ENCODE measurements around the gene FLVCR1.
"Not testable (repeated sequence)": the region's sequence is repeated elsewhere in the genome, so short reads cannot be mapped to it uniquely, and the experiment has no call there.

FLVCR1 gene

DNA sequence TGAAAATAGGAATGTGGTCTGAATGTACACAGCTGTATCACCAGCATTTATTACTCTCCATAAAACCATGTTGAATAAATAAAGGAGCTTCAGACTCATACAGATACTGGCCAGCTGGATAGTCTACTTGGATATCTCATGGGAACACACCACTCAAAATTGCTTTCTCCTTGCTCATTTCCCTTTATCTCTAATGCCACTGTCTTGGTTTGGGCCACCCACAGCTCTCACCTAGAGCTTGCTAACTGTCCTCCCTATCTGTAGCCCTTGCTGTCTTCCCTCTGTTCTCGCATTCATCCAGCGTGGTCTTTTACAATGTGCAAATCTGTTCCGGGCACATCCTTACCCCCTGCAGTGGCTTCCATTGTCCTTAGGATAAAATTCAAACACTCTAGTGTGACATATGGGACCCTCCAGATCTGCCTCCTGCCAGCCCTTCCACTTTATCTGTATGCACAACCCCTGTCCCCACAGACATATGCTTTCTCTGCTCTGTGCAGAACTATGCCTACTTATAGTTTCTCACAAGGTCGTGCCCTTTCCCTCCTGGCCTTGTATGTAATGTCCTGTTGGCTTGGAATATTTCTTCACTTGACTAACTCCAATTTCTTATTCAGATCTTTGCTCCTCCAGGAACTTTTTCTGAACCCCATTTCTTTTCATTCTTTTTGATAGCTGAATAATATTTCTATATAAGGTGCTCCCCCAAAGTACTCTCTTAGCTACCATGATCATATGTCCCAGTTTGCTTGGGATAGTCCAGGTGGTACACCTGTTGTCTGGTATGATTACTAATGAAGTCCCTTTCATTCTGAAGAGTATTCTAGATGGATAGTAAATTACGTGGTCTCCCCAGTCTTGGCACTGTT lies 2.9 kb downstream of the FLVCR1 start:
- DNase-seq, result no peak

DNA sequence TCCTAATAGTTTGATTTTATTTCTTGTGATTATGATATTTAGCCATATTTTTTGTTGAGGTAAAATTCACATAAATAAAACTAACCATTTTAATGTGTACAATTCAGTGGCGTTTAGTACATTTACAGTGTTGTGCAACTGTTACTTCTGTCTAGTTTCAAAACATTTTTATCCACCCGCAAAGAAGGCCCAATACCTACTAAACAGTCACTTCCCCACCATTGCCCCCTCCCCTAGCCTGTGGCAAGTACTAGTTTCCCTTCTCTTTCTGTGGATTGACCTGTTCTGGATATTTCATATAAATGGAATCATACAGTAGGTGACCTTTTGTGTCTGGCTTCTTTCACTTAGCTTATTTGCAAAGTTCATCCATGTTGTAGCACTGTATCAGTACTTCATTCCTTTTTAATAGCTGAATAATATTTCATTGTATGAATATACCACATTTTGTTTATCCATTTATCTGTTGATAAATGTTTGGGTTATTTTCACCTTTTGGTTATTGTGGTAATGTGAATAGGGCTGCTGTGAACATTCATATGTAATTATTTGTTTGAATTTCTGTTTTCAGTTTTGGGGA lies 4.1 kb downstream of the FLVCR1 start:
- DNase-seq, result peak; percentile 36

DNA sequence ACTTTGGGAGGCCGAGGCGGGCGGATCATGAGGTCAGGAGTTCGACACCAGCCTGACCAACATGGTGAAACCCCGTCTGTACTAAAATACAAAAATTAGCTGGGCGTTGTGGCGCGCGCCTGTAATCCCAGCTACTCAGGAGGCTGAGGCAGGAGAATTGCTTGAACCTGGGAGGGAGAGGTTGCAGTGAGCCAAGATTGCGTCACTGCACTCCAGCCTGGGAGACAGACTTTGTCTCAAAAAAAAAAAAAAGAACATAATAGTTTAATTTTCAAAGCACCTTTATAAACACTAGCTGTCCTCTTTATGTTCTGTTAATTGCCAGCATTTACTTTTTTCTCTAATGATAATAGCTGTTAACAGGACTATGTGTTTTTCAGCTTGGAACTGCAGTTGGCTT lies 5.3 kb downstream of the FLVCR1 start:
- DNase-seq, result not testable (repeated sequence)

DNA sequence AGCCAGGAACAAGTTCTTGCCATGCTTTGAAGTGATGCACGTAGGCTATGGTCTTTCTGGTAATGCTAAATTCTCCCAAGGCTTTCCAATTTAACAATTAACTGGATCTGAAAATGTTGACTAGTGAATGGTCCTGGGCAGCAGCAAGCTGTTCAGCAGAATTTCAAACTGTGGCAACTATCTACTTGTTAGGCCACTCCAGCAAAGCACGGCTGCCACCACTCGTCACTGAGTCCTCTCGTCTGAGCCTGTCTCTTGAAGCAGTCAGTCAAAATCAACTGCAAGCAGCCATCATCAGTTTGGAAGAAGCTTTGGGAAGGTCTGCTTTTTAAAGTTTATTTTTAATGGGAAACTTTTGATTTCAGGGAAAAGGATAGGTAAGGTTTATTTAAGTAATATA lies 6.1 kb downstream of the FLVCR1 start:
- DNase-seq, result no peak

DNA sequence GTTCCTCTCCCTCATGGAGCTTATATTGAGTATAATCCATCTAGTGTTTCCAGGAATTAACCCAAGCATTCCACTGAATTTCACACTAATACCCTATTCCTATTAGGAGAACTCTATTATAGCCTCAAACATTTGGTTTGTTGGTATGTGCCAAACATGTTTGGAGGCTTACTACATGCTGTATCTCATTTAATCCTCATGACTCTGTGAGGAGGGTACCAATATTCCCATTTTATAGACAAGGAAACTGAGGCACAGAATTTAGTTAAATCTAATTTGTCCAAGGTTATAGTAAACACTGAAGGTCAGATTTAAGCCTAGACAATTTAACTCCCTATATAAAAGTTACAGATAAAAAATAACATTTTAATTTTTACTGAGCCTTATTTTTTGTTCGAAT lies 9.1 kb downstream of the FLVCR1 start:
- DNase-seq, result no peak

DNA sequence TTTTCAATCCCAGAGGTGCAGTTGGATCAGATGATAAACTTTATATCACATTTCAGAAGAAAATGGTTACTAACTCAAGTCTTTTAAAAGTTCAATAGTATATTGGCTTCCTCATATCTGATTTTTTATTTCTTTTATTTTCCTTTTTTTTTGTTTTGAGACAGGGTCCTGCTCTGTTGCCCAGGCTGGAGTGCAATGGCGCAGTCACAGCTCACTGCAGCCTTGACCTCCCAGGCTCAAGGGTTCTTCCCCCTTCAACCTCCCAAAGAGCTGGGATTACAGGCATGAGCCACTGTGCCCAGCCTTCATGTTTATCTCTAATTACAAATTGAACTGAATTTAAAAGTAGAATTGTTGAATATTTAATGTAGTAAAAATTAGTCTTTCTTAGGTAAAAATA lies 13.9 kb downstream of the FLVCR1 start:
- DNase-seq, result no peak

DNA sequence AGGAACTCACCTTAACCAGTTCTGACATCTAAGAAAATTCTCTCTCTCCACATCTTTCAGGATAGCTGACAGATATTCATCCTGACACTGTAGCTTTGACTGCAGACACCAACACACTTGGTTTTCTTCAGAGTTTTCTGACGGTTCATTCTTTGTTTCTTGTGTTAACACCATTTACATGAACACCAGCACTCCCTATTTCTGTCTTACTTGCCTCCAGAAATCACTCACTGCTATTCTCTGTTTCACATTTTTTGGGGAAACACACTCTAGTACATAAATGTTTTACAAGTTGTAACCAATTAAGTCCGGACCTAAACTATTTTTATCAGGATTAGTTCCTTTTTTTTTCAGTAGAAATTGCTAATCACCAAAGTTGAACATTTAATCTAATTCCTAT lies 15.4 kb downstream of the FLVCR1 start:
- DNase-seq, result no peak

DNA sequence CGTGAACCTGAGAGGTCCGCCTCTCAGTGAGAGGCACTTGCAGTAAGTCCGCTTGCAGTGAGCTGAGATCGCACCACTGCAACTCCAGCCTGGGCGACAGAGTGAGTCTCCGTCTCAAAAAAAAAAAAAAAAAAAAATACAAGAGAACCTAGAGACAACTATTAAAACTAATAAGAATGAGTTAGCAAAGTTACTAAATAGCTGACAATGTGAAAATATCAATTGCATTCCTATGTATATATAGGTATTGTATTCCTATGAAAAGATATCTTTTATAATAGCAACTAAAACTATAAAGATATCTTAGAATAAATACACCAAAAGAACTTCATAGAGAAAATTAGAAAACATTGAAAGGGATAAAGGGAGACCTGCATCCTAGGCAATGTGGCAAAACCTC lies 20.3 kb downstream of the FLVCR1 start:
- no peak for DNase-seq

DNA sequence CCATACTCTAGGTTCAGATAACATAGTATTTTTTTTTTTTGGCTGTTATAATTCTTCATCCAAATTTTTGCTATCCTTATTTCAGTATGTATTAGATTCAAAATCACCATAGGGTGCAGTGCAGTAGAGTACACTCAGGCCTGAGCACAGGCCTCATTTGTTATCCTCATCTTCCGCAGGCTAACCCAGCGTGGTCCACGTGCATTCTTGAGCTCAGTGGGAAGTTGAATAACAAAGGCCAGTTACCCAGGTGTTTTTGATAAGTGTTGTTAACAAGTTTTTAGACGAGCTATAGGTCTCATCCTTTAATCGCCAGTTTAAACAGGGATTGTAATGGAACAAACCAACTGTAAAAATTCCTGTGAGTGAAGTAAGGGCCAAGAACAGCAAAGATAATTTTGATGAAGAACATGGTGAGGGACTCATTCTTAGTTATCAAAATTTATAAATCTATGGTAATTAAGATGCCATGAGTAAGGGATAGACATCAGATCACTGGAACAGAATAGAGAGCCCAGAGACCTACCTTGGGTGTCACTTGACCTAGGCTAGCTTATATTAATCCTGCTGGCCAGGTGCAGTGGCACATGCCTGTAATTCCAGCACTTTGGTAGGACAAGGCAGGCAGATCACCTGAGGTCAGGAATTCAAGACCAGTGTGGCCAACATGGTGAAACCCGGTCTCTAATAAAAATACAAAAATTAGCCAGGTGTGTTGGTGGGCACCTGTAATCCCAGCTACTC lies 22.0 kb downstream of the FLVCR1 start:
- no peak for DNase-seq

DNA sequence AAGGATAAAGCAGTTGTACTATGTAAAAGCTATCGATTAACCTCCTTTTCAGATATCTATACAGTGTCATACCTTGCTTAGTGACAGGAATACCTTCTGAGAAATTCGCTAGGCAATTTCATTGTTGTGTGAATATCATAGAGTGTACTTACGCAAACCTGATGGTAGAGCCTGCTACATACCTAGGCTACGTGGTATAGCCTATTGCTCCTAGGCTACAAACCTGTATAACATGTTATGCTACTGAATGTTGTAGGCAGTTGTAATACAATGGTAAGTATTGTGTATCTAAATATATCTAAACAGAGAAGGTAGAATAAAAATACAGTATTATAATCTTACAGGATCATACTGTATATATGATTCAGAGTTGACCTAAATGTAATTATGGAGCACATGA lies 26.5 kb downstream of the FLVCR1 start:
- no peak for DNase-seq

DNA sequence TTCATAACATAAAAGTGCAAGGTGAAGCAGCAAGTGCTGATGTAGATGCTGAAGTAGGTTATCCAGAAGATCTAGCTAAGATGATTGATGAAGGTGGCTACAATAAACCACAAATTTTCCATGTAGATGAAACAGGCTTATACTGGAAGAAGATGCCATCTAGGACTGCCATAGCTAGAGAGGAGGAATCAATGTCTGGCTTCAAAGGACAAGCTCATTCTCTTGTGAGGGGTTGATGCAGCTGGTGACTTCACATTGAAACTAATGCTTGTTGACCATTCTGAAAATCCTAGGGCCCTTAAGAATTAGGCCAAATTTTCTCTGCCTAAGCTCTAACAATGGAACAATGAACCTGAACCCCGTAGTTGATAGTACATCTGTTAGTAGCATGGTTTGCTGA lies 34.0 kb downstream of the FLVCR1 start:
- DNase-seq, result no peak

DNA sequence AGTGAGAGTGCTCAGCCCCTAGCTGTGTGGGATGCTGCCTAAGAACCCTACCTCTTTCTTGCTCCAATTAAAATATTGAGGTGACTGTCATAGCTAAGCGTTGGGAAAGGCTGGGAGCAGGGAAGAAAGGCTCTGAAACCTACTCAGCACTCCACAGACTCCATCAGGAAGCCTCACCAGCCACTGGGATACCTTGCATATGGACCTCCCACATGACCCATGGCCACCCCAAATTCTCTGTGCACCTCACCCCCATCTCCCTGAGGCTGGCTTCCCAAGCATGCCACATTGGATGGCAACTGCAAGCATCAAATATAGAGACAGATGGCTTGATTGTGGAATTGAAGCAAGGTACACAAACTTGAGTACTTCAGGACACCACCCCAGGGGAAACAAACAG lies 41.8 kb downstream of the FLVCR1 start:
- no peak for DNase-seq

DNA sequence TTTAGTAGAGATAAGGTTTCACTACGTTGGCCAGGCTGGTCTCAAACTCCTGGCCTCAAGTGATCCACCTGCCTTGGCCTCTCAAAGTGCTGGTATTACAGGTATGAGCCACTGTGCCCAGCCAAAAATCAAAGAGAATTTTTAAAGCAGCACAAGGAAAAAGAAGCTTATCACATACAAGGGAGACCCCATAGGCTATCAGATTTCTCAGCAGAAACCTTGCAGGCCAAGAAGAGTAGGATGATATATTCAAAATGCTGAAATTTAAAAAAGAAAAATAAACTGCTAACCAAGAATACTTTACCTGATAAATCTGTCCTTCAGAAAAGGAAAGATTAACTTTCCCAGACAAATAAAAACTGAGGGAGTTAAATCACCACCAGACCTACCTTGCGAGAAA lies 43.2 kb downstream of the FLVCR1 start:
- no peak for DNase-seq

DNA sequence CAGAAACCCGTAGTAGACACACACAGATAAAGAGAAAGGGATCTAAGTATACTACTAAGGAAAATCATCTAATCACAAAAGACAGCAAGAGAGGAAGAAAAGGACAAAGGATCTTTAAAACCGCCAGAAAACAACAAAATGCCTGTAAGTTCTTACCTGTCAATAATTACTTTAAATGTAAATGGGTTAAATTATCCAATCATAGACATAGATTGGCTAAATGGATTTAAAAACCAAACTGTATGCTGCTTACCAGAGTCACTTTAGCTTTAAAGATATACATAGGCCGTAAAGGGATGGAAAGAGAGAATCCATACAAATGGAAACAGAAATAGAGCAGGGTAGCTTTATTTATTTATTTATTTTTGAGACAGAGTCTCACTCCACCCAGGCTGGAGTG lies 44.0 kb downstream of the FLVCR1 start:
- no peak for DNase-seq

DNA sequence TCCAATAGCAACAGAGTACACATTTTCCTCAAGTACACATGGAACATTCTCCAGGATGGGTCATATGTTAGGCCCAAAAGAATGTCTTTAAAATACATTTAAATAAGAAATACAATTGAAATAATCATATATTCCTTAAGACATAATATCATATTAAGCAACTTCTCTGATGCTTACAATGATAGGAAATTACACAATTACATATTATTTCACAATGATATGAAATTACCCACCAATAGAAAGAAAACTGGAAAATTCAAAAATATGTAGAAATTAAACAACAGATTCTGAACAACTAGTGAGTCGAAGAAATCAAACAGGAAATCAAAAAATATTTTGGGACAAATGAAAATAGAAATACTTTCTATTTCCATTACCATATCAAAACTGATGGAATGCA lies 45.6 kb downstream of the FLVCR1 start:
- DNase-seq, result peak; percentile 28

DNA sequence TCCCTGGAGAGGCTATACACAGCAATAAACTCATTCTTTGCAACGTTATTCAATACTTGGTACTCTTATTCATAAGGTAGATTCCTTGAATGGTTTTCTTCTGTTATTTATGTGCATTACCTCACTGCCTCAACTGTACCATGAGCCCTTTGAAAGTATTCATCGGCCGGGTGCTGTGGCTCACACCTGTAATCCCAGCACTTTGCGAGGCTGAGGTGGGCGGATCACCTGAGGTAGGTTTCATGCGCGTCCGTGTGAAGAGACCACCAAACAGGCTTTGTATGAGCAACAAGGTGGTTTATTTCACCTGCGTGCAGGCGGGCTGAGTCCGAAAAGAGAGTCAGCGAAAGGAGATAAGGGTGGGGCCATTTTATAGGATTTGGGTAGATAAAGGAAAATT lies 50.0 kb downstream of the FLVCR1 start:
- DNase-seq, result not testable (repeated sequence)

DNA sequence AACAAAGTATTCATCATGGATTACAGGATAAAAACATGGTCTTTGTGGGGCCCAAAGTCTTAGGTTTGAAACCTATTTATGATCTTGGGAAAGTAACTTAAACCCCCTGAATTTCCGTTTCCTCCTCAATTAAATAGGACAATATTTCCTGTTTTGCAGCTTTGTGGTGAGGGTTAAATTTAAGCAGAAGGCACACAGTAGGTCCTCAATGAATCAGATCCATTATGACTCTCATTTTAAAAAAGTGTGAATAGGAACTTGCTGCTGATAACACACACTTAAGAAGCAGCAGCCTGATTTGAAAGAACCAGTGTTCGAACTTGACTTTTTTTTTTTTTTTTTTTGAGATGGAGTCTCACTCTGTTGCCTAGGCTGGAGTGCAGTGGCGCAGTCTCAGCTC lies 50.9 kb downstream of the FLVCR1 start:
- no peak for DNase-seq

DNA sequence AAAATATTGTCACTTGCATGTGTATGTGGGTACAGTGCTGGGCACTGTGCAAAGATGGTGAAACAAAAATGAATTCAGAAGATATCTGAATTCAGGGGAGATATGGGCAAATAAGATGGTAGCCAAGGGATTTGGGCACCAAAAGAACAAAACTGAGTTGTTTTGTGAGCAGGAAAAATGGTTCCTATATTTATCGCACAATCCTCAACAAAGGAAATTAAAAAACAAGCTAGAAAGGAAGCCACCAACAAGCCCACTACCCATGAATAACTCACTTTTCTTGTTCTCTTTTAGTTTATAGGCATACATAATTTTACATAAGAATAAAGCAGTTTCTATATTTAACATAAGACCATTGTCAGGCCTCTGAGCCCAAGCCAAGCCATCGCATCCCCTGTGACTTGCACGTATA lies 51.6 kb downstream of the FLVCR1 start:
- no peak for DNase-seq

DNA sequence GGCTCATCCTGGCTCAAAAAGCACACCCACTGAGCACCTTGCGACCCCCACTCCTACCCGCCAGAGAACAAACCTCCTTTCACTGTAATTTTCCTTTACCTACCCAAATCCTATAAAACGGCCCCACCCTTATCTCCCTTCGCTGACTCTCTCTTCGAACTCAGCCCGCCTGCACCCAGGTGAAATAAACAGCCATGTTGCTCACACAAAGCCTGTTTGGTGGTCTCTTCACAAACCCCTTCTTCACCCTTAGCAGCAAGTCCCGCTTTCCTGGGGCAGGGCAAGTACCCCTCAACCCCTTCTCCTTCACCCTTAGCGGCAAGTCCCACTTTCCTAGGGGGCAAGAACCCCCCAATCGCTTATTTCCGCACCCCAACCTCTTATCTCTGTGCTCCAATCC lies 52.1 kb downstream of the FLVCR1 start:
- not testable (repeated sequence) for DNase-seq

DNA sequence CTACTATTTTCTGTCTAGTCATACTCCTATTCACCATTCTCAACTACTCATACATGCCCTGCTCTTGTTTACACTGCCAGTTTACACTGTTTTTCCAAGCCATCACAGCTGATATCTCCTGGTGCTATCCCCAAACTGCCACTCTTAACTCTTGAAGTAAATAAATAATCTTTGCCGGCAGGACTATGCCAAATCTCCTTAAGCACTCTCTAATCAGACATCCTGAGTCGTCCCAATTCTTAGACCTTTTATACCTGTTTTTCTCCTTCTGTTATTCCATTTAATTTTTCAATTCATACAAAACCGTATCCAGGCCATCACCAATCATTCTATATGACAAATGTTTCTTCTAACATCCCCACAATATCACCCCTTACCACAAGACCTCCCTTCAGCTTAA lies 55.6 kb downstream of the FLVCR1 start:
- DNase-seq, result not testable (repeated sequence)

DNA sequence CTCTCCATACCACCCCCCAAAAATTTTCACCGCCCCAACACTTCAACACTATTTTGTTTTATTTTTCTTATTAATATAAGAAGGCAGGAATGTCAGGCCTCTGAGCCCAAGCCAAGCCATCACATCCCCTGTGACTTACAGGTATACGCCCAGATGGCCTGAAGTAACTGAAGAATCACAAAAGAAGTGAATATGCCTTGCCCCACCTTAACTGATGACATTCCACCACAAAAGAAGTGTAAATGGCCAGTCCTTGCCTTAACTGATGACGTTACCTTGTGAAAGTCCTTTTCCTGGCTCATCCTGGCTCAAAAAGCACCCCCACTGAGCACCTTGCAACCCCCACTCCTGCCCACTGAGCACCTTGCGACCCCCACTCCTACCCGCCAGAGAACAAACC lies 56.0 kb downstream of the FLVCR1 start:
- DNase-seq, result not testable (repeated sequence)

DNA sequence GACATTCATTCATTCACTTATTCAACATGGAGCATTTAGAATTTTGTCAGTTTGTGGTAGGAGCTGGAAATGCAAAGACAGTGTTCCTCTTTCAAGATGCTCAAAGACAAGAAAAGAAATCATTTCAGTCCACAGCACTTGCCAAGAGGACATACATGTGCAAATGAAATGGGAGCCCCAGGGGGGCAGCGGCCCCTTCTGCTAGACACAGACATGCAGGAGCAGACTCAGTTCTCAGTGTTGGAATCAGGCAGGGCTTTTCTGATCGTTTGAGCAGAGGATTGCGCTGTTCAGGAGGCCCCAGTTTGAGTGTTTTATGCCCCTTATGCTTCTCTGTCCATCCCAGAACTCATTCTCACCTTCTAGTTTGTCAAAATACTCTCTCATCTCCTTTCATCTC lies 56.7 kb downstream of the FLVCR1 start:
- no peak for DNase-seq

DNA sequence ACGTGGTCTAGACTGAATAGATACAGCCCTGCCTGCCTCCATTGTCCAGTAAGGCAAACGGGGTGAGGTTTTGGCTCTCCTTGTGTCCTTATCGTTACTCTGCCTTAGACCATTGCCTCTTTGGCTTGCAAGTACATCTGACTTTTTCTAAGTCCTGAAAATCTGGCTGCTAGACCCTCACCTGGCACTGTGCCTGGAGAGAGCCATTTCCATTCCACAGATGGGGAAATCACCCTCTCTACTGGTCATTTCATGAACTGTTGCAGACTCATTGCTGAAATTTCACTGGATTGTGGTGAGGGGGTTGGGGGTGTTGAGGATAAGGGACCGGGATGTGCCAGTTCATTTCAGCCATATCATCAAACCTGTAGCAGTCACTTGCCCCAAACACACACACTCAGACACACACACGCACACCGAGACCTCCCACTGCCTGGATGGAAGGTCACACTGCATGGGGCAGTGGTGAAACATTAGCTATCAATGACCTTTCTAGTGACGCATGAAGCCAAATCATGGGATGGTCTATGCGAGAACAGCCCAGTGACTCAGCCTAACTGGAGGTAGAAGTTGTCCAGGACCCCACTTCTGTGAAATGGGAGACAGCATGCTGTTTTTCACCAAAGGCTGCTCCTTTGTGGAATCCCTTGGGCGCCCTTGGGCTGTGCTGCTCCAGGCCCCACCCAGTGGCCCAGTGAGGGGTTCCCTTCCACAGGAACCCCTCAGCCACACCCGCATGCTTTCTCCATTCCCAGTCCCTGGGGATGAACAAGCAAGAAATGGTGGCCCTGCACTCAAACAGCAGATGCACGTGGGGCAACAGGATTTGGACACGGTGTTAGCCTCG lies 57.4 kb downstream of the FLVCR1 start:
- DNase-seq, result peak; percentile 44

Measured in inflammatory macrophage treated with lipopolysaccharide for 4 hours (primary cell).